Measurements from ENCODE around the gene POLRMT.
A peak's percentile ranks its signal among the peaks of the same experiment; 100 is the strongest.
"Not testable (repeated sequence)": the region's sequence is repeated elsewhere in the genome, so short reads cannot be mapped to it uniquely, and the experiment has no call there.

Gene POLRMT

GRCh38 chr19:646779-647565, 13.6 kb upstream of the POLRMT start:
- DNase-seq = no peak

GRCh38 chr19:645912-646778, 12.8 kb upstream of the POLRMT start:
- DNase-seq = no peak

GRCh38 chr19:644789-645188, 11.5 kb upstream of the POLRMT start:
- no peak for DNase-seq

GRCh38 chr19:644363-644762, 11.0 kb upstream of the POLRMT start:
- DNase-seq = no peak

GRCh38 chr19:643736-644135, 10.4 kb upstream of the POLRMT start:
- no peak for DNase-seq

GRCh38 chr19:642767-643727, 9.7 kb upstream of the POLRMT start:
- no peak for DNase-seq

GRCh38 chr19:641702-642101, 8.4 kb upstream of the POLRMT start:
- no peak for DNase-seq

GRCh38 chr19:640606-641189, 7.4 kb upstream of the POLRMT start:
- no peak for DNase-seq

- DNase-seq = no peak
Measured at GRCh38 chr19:640161-640558, 6.8 kb upstream of the POLRMT start.

GRCh38 chr19:639253-640160, 6.2 kb upstream of the POLRMT start, which contains the start of gene FGF22:
TSS of gene FGF22 (plus strand) at chr19:639879. CDS start at chr19:639926, 47 bp downstream.
- DNase-seq = peak; percentile 76

- no peak for DNase-seq
Measured at GRCh38 chr19:638906-639252, 5.5 kb upstream of the POLRMT start.

- DNase-seq = no peak
Measured at GRCh38 chr19:634975-635652, 1.8 kb upstream of the POLRMT start.

GRCh38 chr19:633786-634639, 676 bp upstream of the POLRMT start:
- no peak for DNase-seq

- DNase-seq = peak; percentile 78
Measured at GRCh38 chr19:632579-633067, 714 bp downstream of the POLRMT start.

GRCh38 chr19:629961-630714, 3.2 kb downstream of the POLRMT start:
- DNase-seq = no peak

- not testable (repeated sequence) for DNase-seq
Measured at GRCh38 chr19:629515-629914, 3.8 kb downstream of the POLRMT start.

GRCh38 chr19:628168-628567, 5.2 kb downstream of the POLRMT start:
- no peak for DNase-seq

- peak; percentile 93 for DNase-seq
Measured at GRCh38 chr19:626566-626965, 6.8 kb downstream of the POLRMT start.

GRCh38 chr19:625257-625656, 8.1 kb downstream of the POLRMT start:
- DNase-seq = no peak
